GM18909 (cell line): ENCODE data around the gene ARHGAP18.
"Not testable (repeated sequence)": the region's sequence is repeated elsewhere in the genome, so short reads cannot be mapped to it uniquely, and the experiment has no call there.

Source experiments
- ATAC-seq: cut with Tn5 transposase; IDR thresholded peaks from one replicate; pipeline ENCODE4 v1.9.1; 2021; ENCODE audit warnings: mild to moderate bottlenecking; ENCODE audit not compliant: unreplicated experiment, poor library complexity

The ARHGAP18 gene

GRCh38 chr6:129598244-129599187, 111.5 kb downstream of the ARHGAP18 start:
- peak; percentile 69 for ATAC-seq

GRCh38 chr6:129597023-129597713, 112.8 kb downstream of the ARHGAP18 start:
- ATAC-seq, result peak; percentile 63

GRCh38 chr6:129596522-129596921, 113.5 kb downstream of the ARHGAP18 start:
- ATAC-seq, result no peak

- ATAC-seq, result no peak
Measured at GRCh38 chr6:129593233-129593564, 116.8 kb downstream of the ARHGAP18 start.

- no peak for ATAC-seq
Measured at GRCh38 chr6:129592516-129593232, 117.3 kb downstream of the ARHGAP18 start.

- ATAC-seq, result no peak
Measured at GRCh38 chr6:129590408-129591022, 119.5 kb downstream of the ARHGAP18 start.

GRCh38 chr6:129586815-129587214, 123.2 kb downstream of the ARHGAP18 start:
- ATAC-seq, result no peak

GRCh38 chr6:129583866-129584265, 126.1 kb downstream of the ARHGAP18 start:
- no peak for ATAC-seq

GRCh38 chr6:129578315-129578714, 131.7 kb downstream of the ARHGAP18 start:
- ATAC-seq, result no peak

- ATAC-seq, result no peak
Measured at GRCh38 chr6:129577691-129578090, 132.3 kb downstream of the ARHGAP18 start.

- ATAC-seq, result no peak
Measured at GRCh38 chr6:129576456-129576855, 133.5 kb downstream of the ARHGAP18 start.

GRCh38 chr6:129575378-129576118, 134.4 kb downstream of the ARHGAP18 start:
- ATAC-seq, result no peak

- ATAC-seq, result not testable (repeated sequence)
Measured at GRCh38 chr6:129574605-129575004, 135.4 kb downstream of the ARHGAP18 start.

GRCh38 chr6:129570929-129571328, 139.0 kb downstream of the ARHGAP18 start:
- ATAC-seq, result not testable (repeated sequence)

GRCh38 chr6:129568015-129568414, 142.0 kb downstream of the ARHGAP18 start:
- ATAC-seq, result no peak

GRCh38 chr6:129567374-129567773, 142.6 kb downstream of the ARHGAP18 start:
- no peak for ATAC-seq

GRCh38 chr6:129565811-129566210, 144.2 kb downstream of the ARHGAP18 start:
- no peak for ATAC-seq

- ATAC-seq, result no peak
Measured at GRCh38 chr6:129565366-129565765, 144.6 kb downstream of the ARHGAP18 start.

GRCh38 chr6:129558248-129558647, 151.7 kb downstream of the ARHGAP18 start:
- no peak for ATAC-seq
